ENCODE results near the gene EPGN. TPM values are rescaled to one million over a fixed set of nuclear protein-coding genes. Genes with fewer than 3 reads are reported as not detected.

Gene EPGN
- total RNA-seq, 3 donors from 2014 or later, result 0.33 to 2.0 TPM; not detected in 1

DNA sequence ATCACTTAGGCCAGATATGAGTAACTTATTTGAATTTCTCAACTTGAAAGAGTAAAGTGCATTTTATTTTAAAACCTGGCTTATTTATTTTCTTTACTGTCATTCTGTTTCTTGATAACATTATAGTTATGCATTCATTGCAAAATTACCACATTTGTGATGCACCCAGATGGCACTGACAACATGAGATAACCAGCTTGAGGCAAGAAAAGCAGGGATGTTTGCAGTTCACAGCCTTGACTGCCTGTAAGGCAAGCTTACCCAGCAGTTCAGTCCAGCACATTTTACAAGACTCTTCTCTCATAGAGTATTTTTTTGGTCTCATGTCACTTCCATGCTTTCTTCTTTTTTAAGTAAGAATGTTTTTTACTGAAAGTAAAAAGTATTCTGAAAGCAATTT, 25.3 kb upstream of the EPGN start:
- no peaks in the 10 kb centered on the region for H3K27me3 ChIP-seq
- no peaks in the 10 kb centered on the region for H3K36me3 ChIP-seq
- intact Hi-C loops (cut with DNase I; ENCODE audit: low total_unique reads), result no loop called here
- no peaks in the 10 kb centered on the region for H3K9me3 ChIP-seq
- H3K4me1 ChIP-seq, result no peaks in the 10 kb centered on the region
- TF ChIP-seq POLR2AphosphoS5 (IDR thresholded peaks at IDR 0.05) (no peak), CTCF (IDR thresholded peaks at IDR 0.05) (no peak), POLR2A (IDR thresholded peaks at IDR 0.05) (no peak)
- no peak overlapping the region for H3K27ac ChIP-seq
- DNase-seq (ENCODE audit: low spot score in 2 of 2), result no peak
- H3K4me3 ChIP-seq, result no peak overlapping the region

DNA sequence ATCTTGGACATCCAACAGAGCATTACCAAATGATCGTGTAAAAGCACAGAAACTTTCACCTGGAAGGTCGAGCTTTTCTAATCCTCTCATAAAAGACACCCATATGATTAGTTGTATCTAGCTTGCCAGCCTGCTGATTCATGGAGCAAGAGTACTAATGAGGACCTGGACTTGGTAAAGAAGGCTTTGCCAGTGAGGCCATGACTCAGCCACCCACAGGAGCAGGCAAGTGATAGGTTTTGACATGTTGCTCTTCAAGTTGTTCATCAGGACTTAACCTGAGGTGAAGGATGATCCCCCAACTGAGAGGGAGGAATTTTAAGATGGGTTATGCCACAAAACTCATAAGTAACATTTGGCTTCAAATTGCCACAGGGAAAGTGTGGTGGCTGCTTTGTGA, 24.7 kb upstream of the EPGN start:
- Histone ChIP-seq H3K27ac (no peak overlapping the region), H3K4me3 (no peak overlapping the region), H3K9me3 (no peaks in the 10 kb centered on the region), H3K4me1 (no peaks in the 10 kb centered on the region), H3K27me3 (no peaks in the 10 kb centered on the region), H3K36me3 (no peaks in the 10 kb centered on the region)
- intact Hi-C loops (cut with DNase I; ENCODE audit: low total_unique reads), result no loop called here
- TF ChIP-seq CTCF (IDR thresholded peaks at IDR 0.05) (no peak), POLR2AphosphoS5 (IDR thresholded peaks at IDR 0.05) (no peak), POLR2A (IDR thresholded peaks at IDR 0.05) (no peak)
- no peak for DNase-seq (ENCODE audit: low spot score in 2 of 2)

GRCh38 chr4:74284053-74284452, 24.2 kb upstream of the EPGN start:
- DNase-seq (ENCODE audit: low spot score in 2 of 2), result no peak
- no peaks in the 10 kb centered on the region for H3K9me3 ChIP-seq

DNA sequence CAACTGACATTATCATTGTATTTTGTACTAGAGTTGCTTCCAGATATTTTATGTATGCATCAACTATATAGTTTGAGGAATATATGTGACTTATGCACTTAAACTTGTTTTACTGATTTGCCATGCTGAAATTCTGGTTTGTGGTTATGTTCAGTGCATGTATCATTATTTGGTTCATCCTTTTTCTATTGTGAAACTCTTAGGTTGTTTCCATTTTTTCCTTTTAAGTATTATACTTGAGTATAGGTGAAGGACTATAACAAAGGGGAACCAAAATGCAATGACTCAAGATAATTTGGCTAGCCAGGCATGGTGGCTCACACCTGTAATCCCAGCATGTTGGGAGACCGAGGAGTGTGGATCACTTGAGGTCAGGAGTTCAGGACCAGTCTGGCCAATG, 21.1 kb upstream of the EPGN start:
- intact Hi-C loops (cut with DNase I; ENCODE audit: low total_unique reads), result no loop called here
- Histone ChIP-seq H3K9me3 (no peaks in the 10 kb centered on the region), H3K4me3 (no peak overlapping the region), H3K36me3 (no peaks in the 10 kb centered on the region), H3K4me1 (no peaks in the 10 kb centered on the region), H3K27me3 (no peaks in the 10 kb centered on the region), H3K27ac (no peak overlapping the region)
- no peak for DNase-seq (ENCODE audit: low spot score in 2 of 2)
- TF ChIP-seq POLR2AphosphoS5 (IDR thresholded peaks at IDR 0.05) (no peak), CTCF (IDR thresholded peaks at IDR 0.05) (no peak), POLR2A (IDR thresholded peaks at IDR 0.05) (no peak)

More at GRCh38 chr4:74284053-74284452, 24.2 kb upstream of the EPGN start:
- intact Hi-C loops (cut with DNase I; ENCODE audit: low total_unique reads), result no loop called here
- H3K36me3 ChIP-seq, result no peaks in the 10 kb centered on the region
- no peak for TF ChIP-seq POLR2AphosphoS5 (IDR thresholded peaks at IDR 0.05)
- no peak for TF ChIP-seq POLR2A (IDR thresholded peaks at IDR 0.05)
- TF ChIP-seq CTCF (IDR thresholded peaks at IDR 0.05), result no peak
- H3K4me1 ChIP-seq, result no peaks in the 10 kb centered on the region
- H3K4me3 ChIP-seq, result no peak overlapping the region
- H3K27me3 ChIP-seq, result no peaks in the 10 kb centered on the region
- no peak overlapping the region for H3K27ac ChIP-seq

DNA sequence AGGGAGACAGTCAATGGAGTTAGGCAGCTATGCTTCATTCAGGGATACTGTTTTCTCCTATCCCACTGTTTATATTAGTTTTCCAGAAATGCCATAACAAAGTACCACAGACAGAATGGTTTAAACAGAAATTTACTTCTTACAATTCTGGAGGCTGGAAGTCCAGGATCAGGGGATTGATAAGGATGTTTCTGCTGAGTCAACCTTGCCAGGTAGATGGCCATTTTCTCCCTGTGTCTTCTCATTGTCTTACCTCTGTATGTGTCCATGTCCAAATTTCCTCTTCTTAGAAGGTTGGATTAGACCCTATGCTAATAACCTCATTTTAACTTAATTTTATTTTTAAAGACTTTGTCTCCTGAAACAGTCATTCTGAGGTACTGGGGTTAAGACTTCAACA, 20.5 kb upstream of the EPGN start:
- H3K4me1 ChIP-seq, result no peaks in the 10 kb centered on the region
- TF ChIP-seq CTCF (IDR thresholded peaks at IDR 0.05), result no peak
- no peak for TF ChIP-seq POLR2A (IDR thresholded peaks at IDR 0.05)
- no peak for TF ChIP-seq POLR2AphosphoS5 (IDR thresholded peaks at IDR 0.05)
- H3K9me3 ChIP-seq, result no peaks in the 10 kb centered on the region
- H3K36me3 ChIP-seq, result no peaks in the 10 kb centered on the region
- no peak overlapping the region for H3K27ac ChIP-seq
- intact Hi-C loops (cut with DNase I; ENCODE audit: low total_unique reads), result no loop called here
- no peak overlapping the region for H3K4me3 ChIP-seq
- no peak for DNase-seq (ENCODE audit: low spot score in 2 of 2)
- no peaks in the 10 kb centered on the region for H3K27me3 ChIP-seq

Data from breast epithelium (tissue), 4 donors.